ENCODE data around the gene CAD. TPM values are rescaled to one million over a fixed set of nuclear protein-coding genes. Genes with fewer than 3 reads are reported as not detected.

Gene CAD
- total and polyA plus RNA-seq, 4 donors: 6.3 to 23.2 (median 13.5) TPM

GRCh38 chr2:27218614-27219013 lies 1.4 kb downstream of the CAD start (continued):
- no peak for TF ChIP-seq TAF1 (conservative IDR thresholded peaks at IDR 0.05)
- no peak for TF ChIP-seq HNF4A (conservative IDR thresholded peaks at IDR 0.05)
- TF ChIP-seq JUND (IDR thresholded peaks at IDR 0.05): no peak

GRCh38 chr2:27219091-27219490 lies 1.9 kb downstream of the CAD start:
- Histone ChIP-seq H3K4me3 (ENCODE audit: low read depth in 1 of 3, low read length in 3 of 3) (no peak overlapping the region), H3K9me3 (ENCODE audit: control insufficient read depth in 4 of 4, low read length in 3 of 4) (no peaks in the 10 kb centered on the region), H3K27me3 (ENCODE audit: control insufficient read depth in 4 of 4, insufficient read depth in 4 of 4, low read length in 3 of 4) (no peaks in the 10 kb centered on the region), H3K36me3 (ENCODE audit: control insufficient read depth in 4 of 4, insufficient read depth in 3 of 4, low read depth in 1 of 4, low read length in 3 of 4) (peaks cover 3 to 36% (median 26%) of the 10 kb centered on the region in 4 donors), H3K9ac (ENCODE audit: low read depth in 1 of 2, low read length in 2 of 2) (no peak overlapping the region), H3K27ac (ENCODE audit: low read depth in 1 of 2, low read length in 2 of 2) (no peak overlapping the region), H3K4me1 (ENCODE audit: control insufficient read depth in 4 of 4, insufficient read depth in 4 of 4, low read length in 3 of 4) (peaks cover 0 to 15% (median 5%) of the 10 kb centered on the region in 4 donors)
- TF ChIP-seq JUND (IDR thresholded peaks at IDR 0.05) (no peak), TAF1 (conservative IDR thresholded peaks at IDR 0.05) (no peak), SP1 (IDR thresholded peaks at IDR 0.05) (no peak), GABPA (IDR thresholded peaks at IDR 0.05 in 1 of 2, conservative IDR thresholded peaks at IDR 0.05 in 1 of 2) (no peak), HNF4G (IDR thresholded peaks at IDR 0.05) (no peak), ATF3 (IDR thresholded peaks at IDR 0.05) (no peak), HNF4A (conservative IDR thresholded peaks at IDR 0.05) (no peak)
- 82% methylated on average over 2 of the region's 2 CpGs for WGBS
- no peak for DNase-seq (ENCODE audit: low spot score)

GRCh38 chr2:27220091-27220490 lies 2.9 kb downstream of the CAD start:
- DNase-seq (ENCODE audit: low spot score): no peak
- no peak for TF ChIP-seq FOXA2 (IDR thresholded peaks at IDR 0.05)
- no peak for TF ChIP-seq MAX (IDR thresholded peaks at IDR 0.05)
- TF ChIP-seq TAF1 (conservative IDR thresholded peaks at IDR 0.05): no peak
- no peak for TF ChIP-seq RAD21 (IDR thresholded peaks at IDR 0.05)
- TF ChIP-seq JUND (IDR thresholded peaks at IDR 0.05): no peak
- no peak for TF ChIP-seq GABPA (IDR thresholded peaks at IDR 0.05 in 1 of 2, conservative IDR thresholded peaks at IDR 0.05 in 1 of 2)
- no peak for TF ChIP-seq REST (IDR thresholded peaks at IDR 0.05)
- no peak for TF ChIP-seq RXRA (IDR thresholded peaks at IDR 0.05)
- no peak for TF ChIP-seq CTCF (IDR thresholded peaks at IDR 0.05; ENCODE audit: low read depth, low read length, missing input control)
- peaks cover 0 to 15% (median 5%) of the 10 kb centered on the region in 4 donors for H3K4me1 ChIP-seq (ENCODE audit: control insufficient read depth in 4 of 4, insufficient read depth in 4 of 4, low read length in 3 of 4)
- no peaks in the 10 kb centered on the region for H3K9me3 ChIP-seq (ENCODE audit: control insufficient read depth in 4 of 4, low read length in 3 of 4)
- peaks cover 9 to 44% (median 34%) of the 10 kb centered on the region in 4 donors for H3K36me3 ChIP-seq (ENCODE audit: control insufficient read depth in 4 of 4, insufficient read depth in 3 of 4, low read depth in 1 of 4, low read length in 3 of 4)
- no peak overlapping the region for H3K9ac ChIP-seq (ENCODE audit: low read depth in 1 of 2, low read length in 2 of 2)
- H3K27me3 ChIP-seq (ENCODE audit: control insufficient read depth in 4 of 4, insufficient read depth in 4 of 4, low read length in 3 of 4): no peaks in the 10 kb centered on the region
- WGBS: 98% methylated on average over 7 of the region's 7 CpGs
- H3K27ac ChIP-seq (ENCODE audit: low read depth in 1 of 2, low read length in 2 of 2): no peak overlapping the region
- no peak overlapping the region for H3K4me3 ChIP-seq (ENCODE audit: low read depth in 1 of 3, low read length in 3 of 3)

Data from liver (tissue), 9 donors.